Endothelial cell of umbilical vein (primary cell): ENCODE results near the gene SIRT5. TPM values are rescaled to one million over a fixed set of nuclear protein-coding genes. Genes with fewer than 3 reads are reported as not detected.

Experiments
- BruUV-seq: library from RNA; stranded (reverse); fragments of 400-500 nt; replicated peaks from 2 replicates; lab custom pipeline; 2021; lab: Mats Ljungman, UMichigan
- CTCF ChIA-PET: fragments of 300-600, 350-600 bp; sonication (Branson Sonifier 250); formaldehyde crosslinking; loops from one replicate; lab custom pipeline; 2021; ENCODE audit warnings: antibody characterized with exemption, inconsistent platforms; lab: Charles Lee
- POLR2A ChIA-PET: fragments of 300-600, 350-600 bp; sonication (Branson Sonifier 250); formaldehyde crosslinking; loops from one replicate; lab custom pipeline; 2021; ENCODE audit warnings: antibody characterized with exemption, inconsistent platforms; lab: Charles Lee
- DNase-seq: peaks from one replicate; pipeline ENCODE4 v3.0.0-alpha.2; 2011; ENCODE audit warnings: low read depth, low spot score
- FAIRE-seq: peaks from 2 replicates; lab custom pipeline; 2011; peaks lifted over from hg19 to GRCh38; lab: Jason Lieb, UNC
- H2AFZ ChIP-seq: 2 replicates; pipeline ENCODE4 v1.6.0; 2012; ENCODE audit warnings: low read depth, low read length, control low read depth, inconsistent platforms
- H3K27ac ChIP-seq: 2 replicates; pipeline ENCODE4 v1.5.1; 2011; ENCODE audit warnings: low read depth, mild to moderate bottlenecking, control low read depth, low read length, moderate library complexity; ENCODE audit not compliant: insufficient read depth
- H3K27me3 ChIP-seq, 2 experiments: 2 replicates each; pipeline versions ENCODE4 v1.6.0 to v1.6.1; 2011; ENCODE audit warnings: low read length in 2 of 2, mixed read lengths in 1 of 2; ENCODE audit not compliant: control insufficient read depth in 2 of 2, insufficient read depth in 2 of 2
- H3K36me3 ChIP-seq, 2 experiments: 2 replicates in 1 of 2; 3 replicates in 1 of 2; pipeline ENCODE4 v1.5.1; 2011; ENCODE audit warnings: low read length in 2 of 2, mild to moderate bottlenecking in 1 of 2, moderate library complexity in 1 of 2; ENCODE audit not compliant: control insufficient read depth in 2 of 2, insufficient read depth in 2 of 2; ENCODE audit errors: extremely low read depth in 1 of 2
- H3K4me1 ChIP-seq: 3 replicates; pipeline ENCODE4 v1.5.1; 2011; ENCODE audit warnings: mild to moderate bottlenecking, low read length; ENCODE audit not compliant: control insufficient read depth, insufficient read depth; ENCODE audit errors: extremely low read depth
- H3K4me2 ChIP-seq: 2 replicates; pipeline ENCODE4 v1.6.1; 2011; ENCODE audit warnings: low read length, control low read depth, mixed read lengths; ENCODE audit not compliant: insufficient read depth
- H3K4me3 ChIP-seq, 3 experiments: fragments of 200-600 bp in 1 of 3; sonication (generic), shearing (Covaris generic) in 1 of 3; replicated peaks in 1 of 3; 2 replicates each; pipeline ENCODE4 v1.5.1; 2011 to 2016; ENCODE audit warnings: control low read depth in 3 of 3, low read length in 3 of 3, mild to moderate bottlenecking in 2 of 3, inconsistent platforms in 1 of 3, low read depth in 1 of 3, moderate library complexity in 1 of 3; ENCODE audit not compliant: insufficient read depth in 1 of 3
- H3K79me2 ChIP-seq: 2 replicates; pipeline ENCODE4 v1.6.0; 2012; ENCODE audit warnings: low read length, inconsistent platforms; ENCODE audit not compliant: control insufficient read depth, insufficient read depth
- H3K9ac ChIP-seq: replicated peaks from 2 replicates; pipeline ENCODE3; 2011; ENCODE audit warnings: low read length, control low read depth; ENCODE audit not compliant: insufficient read depth; ENCODE audit errors: extremely low read depth
- H3K9me1 ChIP-seq: replicated peaks from 3 replicates; pipeline ENCODE4 v1.6.0; 2011; ENCODE audit warnings: mild to moderate bottlenecking, low read length; ENCODE audit not compliant: control insufficient read depth, insufficient read depth; ENCODE audit errors: extremely low read depth
- H3K9me3 ChIP-seq: replicated peaks from 2 replicates; pipeline ENCODE4 v1.5.1; 2012; ENCODE audit warnings: low read length, inconsistent platforms; ENCODE audit not compliant: control insufficient read depth, insufficient read depth
- H4K20me1 ChIP-seq: replicated peaks from 2 replicates; pipeline ENCODE3; 2011; ENCODE audit warnings: mild to moderate bottlenecking, low read length; ENCODE audit not compliant: control insufficient read depth, insufficient read depth; ENCODE audit errors: extremely low read depth
- CTCF ChIP-seq, 2 donors: IDR thresholded peaks; 1 replicate in 1 of 2; 2 replicates in 1 of 2; pipeline ENCODE4 v1.5.1; 2011; ENCODE audit warnings: low read length in 2 of 2, mild to moderate bottlenecking in 2 of 2, moderate library complexity in 2 of 2, control low read depth in 1 of 2, inconsistent platforms in 1 of 2, low read depth in 1 of 2; ENCODE audit not compliant: insufficient read depth in 1 of 2; ENCODE audit errors: extremely low read depth in 1 of 2
- EZH2 ChIP-seq: IDR thresholded peaks from 2 replicates; pipeline ENCODE4 v1.6.1; 2012; ENCODE audit warnings: borderline replicate concordance, low read depth, mild to moderate bottlenecking, moderate library complexity, low read length, inconsistent platforms; ENCODE audit not compliant: severe bottlenecking
- FOS ChIP-seq: IDR thresholded peaks from 2 replicates; pipeline ENCODE4 v1.6.1; 2011; ENCODE audit warnings: mild to moderate bottlenecking, low read length, moderate library complexity, borderline replicate concordance; ENCODE audit not compliant: insufficient read depth
- GATA2 ChIP-seq: IDR thresholded peaks from 2 replicates; pipeline ENCODE4 v1.7.0; 2011; ENCODE audit warnings: low read depth, mild to moderate bottlenecking, moderate library complexity, mixed read lengths, low read length; ENCODE audit not compliant: insufficient read length, insufficient read depth
- JUN ChIP-seq: IDR thresholded peaks from 2 replicates; pipeline ENCODE4 v1.6.1; 2011; ENCODE audit warnings: borderline replicate concordance, low read depth; ENCODE audit not compliant: insufficient read length, insufficient read depth
- MAX ChIP-seq: IDR thresholded peaks from 2 replicates; pipeline ENCODE4 v1.6.1; 2011; ENCODE audit not compliant: insufficient read depth, insufficient read length
- MYC ChIP-seq: IDR thresholded peaks from one replicate; pipeline ENCODE4 v1.6.1; 2011; ENCODE audit warnings: mild to moderate bottlenecking, low read depth, low read length
- POLR2A ChIP-seq: IDR thresholded peaks from 2 replicates; pipeline ENCODE4 v1.6.1; 2012; ENCODE audit warnings: low read depth, mild to moderate bottlenecking, control low read depth, low read length
- POLR2AphosphoS5 ChIP-seq: IDR thresholded peaks from 2 replicates; pipeline ENCODE4 v1.6.1; 2012; ENCODE audit warnings: low read depth, mild to moderate bottlenecking, control low read depth, low read length, moderate library complexity; ENCODE audit not compliant: insufficient read depth
- dilution Hi-C: fragments of 300-500 bp; cut with MboI; formaldehyde crosslinking; loops from one replicate; pipeline ENCODE4 v1.15.0; 2019; ENCODE audit warnings: low sequenced_read_pairs; ENCODE audit not compliant: extremely low pct_ligation_motif_present
- intact Hi-C: fragments of 100-400 bp; cut with micrococcal nuclease; formaldehyde crosslinking; loops from one replicate; pipeline ENCODE4 v1.10.0; 2022
- polyA plus RNA-seq, 4 experiments: library from polyadenylated mRNA; depleted of rRNA in 3 of 4; stranded (reverse) in 3 of 4; unstranded in 1 of 4; fragments of >200 nt; gene quantifications; 2 replicates each; pipeline versions ENCODE4 v1.2.1 to v1.2.3, GENCODE V29; 2011 to 2012; ENCODE audit warnings: missing spikeins in 1 of 4
- total RNA-seq: library from RNA; stranded (reverse); gene quantifications from 2 replicates; pipeline ENCODE4 v1.2.3, GENCODE V29; 2021

The SIRT5 gene
- total and polyA plus RNA-seq, 2 donors (not counting 3 experiments of a cell fraction or from before 2014, with no cell fraction given) = 4.7 to 7.2 TPM

GRCh38 chr6:13641315-13641714 lies 66.9 kb downstream of the SIRT5 start:
- no peaks in the 10 kb centered on the region for H3K27me3 ChIP-seq
- no peaks in the 10 kb centered on the region for H4K20me1 ChIP-seq
- intact Hi-C loops = no loop called here
- no peaks in the 10 kb centered on the region for H3K79me2 ChIP-seq
- H3K9me1 ChIP-seq = no peaks in the 10 kb centered on the region
- no peak overlapping the region for H3K4me2 ChIP-seq
- H3K9me3 ChIP-seq = no peaks in the 10 kb centered on the region
- TF ChIP-seq MAX (no peak), GATA2 (no peak), POLR2A (no peak), MYC (no peak), FOS (no peak), POLR2AphosphoS5 (no peak), EZH2 (no peak), JUN (no peak), CTCF (IDR thresholded peaks at IDR 0.05; ENCODE audit: extremely low read depth in 1 of 2, insufficient read depth in 1 of 2, low read depth in 1 of 2, low read length in 2 of 2) (no peak)
- DNase-seq = no peak
- H3K36me3 ChIP-seq = peaks cover 2 to 3% of the 10 kb centered on the region in 2 experiments
- dilution Hi-C loops = no loop called here
- no peak overlapping the region for H3K9ac ChIP-seq
- POLR2A ChIA-PET = no interaction called here
- no peak for FAIRE-seq
- H3K4me1 ChIP-seq = peaks cover 7% of the 10 kb centered on the region
- H2AFZ ChIP-seq = no peak overlapping the region
- no TSS peak for BruUV-seq
- CTCF ChIA-PET = interaction anchor here (1.5 kb wide), 1 partner anchor 12 kb away, joined by 6 read pairs; no protein-coding TSS in a partner anchor
- H3K4me3 ChIP-seq = no peak overlapping the region
- H3K27ac ChIP-seq = no peak overlapping the region
